ENCODE results near the gene KRT7.
A peak's percentile ranks its signal among the peaks of the same experiment; 100 is the strongest.

KRT7 gene

GRCh38 chr12:52246720-52247621 lies 13.9 kb downstream of the KRT7 start:
- Mint-ChIP-seq H3K4me3 (no peak overlapping the region), H3K4me1 (peaks cover 58% of the 10 kb centered on the region), H3K9me3 (no peaks in the 10 kb centered on the region), H3K36me3 (ENCODE audit: low read depth) (no peaks in the 10 kb centered on the region), H3K27ac (no peak overlapping the region), H3K27me3 (ENCODE audit: low read depth, poor library complexity) (peaks cover 58% of the 10 kb centered on the region)
- no peak for DNase-seq
- TF ChIP-seq CTCF (IDR thresholded peaks at IDR 0.05): no peak

- Mint-ChIP-seq H3K27ac (no peak overlapping the region), H3K27me3 (ENCODE audit: low read depth, poor library complexity) (peaks cover 66% of the 10 kb centered on the region)
Measured at GRCh38 chr12:52247622-52248540, 14.8 kb downstream of the KRT7 start.

GRCh38 chr12:52248541-52249461 lies 15.8 kb downstream of the KRT7 start:
- H3K36me3 Mint-ChIP-seq (ENCODE audit: low read depth): no peaks in the 10 kb centered on the region

More at GRCh38 chr12:52247622-52248540, 14.8 kb downstream of the KRT7 start:
- no peak for DNase-seq
- no peak overlapping the region for H3K4me3 Mint-ChIP-seq
- H3K36me3 Mint-ChIP-seq (ENCODE audit: low read depth): no peaks in the 10 kb centered on the region
- peaks cover 66% of the 10 kb centered on the region for H3K4me1 Mint-ChIP-seq
- H3K9me3 Mint-ChIP-seq: no peaks in the 10 kb centered on the region
- no peak for TF ChIP-seq CTCF (IDR thresholded peaks at IDR 0.05)

GRCh38 chr12:52249511-52250047 lies 16.5 kb downstream of the KRT7 start:
- Mint-ChIP-seq H3K27me3 (ENCODE audit: low read depth, poor library complexity) (peaks cover 77% of the 10 kb centered on the region), H3K4me1 (peaks cover 56% of the 10 kb centered on the region), H3K36me3 (ENCODE audit: low read depth) (no peaks in the 10 kb centered on the region), H3K4me3 (peak overlapping the region; percentile 61), H3K27ac (no peak overlapping the region), H3K9me3 (no peaks in the 10 kb centered on the region)
- TF ChIP-seq CTCF (IDR thresholded peaks at IDR 0.05): no peak
- no peak for DNase-seq

More at GRCh38 chr12:52248541-52249461, 15.8 kb downstream of the KRT7 start:
- Mint-ChIP-seq H3K27me3 (ENCODE audit: low read depth, poor library complexity) (peaks cover 69% of the 10 kb centered on the region), H3K9me3 (no peaks in the 10 kb centered on the region), H3K4me3 (no peak overlapping the region), H3K4me1 (peaks cover 63% of the 10 kb centered on the region), H3K27ac (no peak overlapping the region)
- TF ChIP-seq CTCF (IDR thresholded peaks at IDR 0.05): no peak
- no peak for DNase-seq
